Loucy (cell line): Measurements from ENCODE around the gene GDF7.

Source experiments
- H2AFZ ChIP-seq: fragments of 200-600 bp; sonication (generic); 2 replicates; pipeline ENCODE4 v1.6.0; 2016; ENCODE audit warnings: antibody characterized with exemption, mild to moderate bottlenecking, low read length, moderate library complexity
- H3F3A ChIP-seq: fragments of 200-600 bp; 2 replicates; pipeline ENCODE4 v1.6.0; 2016; ENCODE audit warnings: antibody characterized with exemption, low read depth, mild to moderate bottlenecking
- H3K27me3 ChIP-seq: fragments of 200-600 bp; sonication (generic); 2 replicates; pipeline ENCODE4 v1.6.1; 2014; ENCODE audit warnings: low read length, mild to moderate bottlenecking; ENCODE audit not compliant: insufficient read depth, poor library complexity, severe bottlenecking
- H3K36me3 ChIP-seq: fragments of 200-600 bp; sonication (generic); 2 replicates; pipeline ENCODE4 v1.6.1; 2016; ENCODE audit warnings: low read length; ENCODE audit not compliant: insufficient read depth
- H3K4me1 ChIP-seq: fragments of 200-600 bp; sonication (generic); 2 replicates; pipeline ENCODE4 v1.5.1; 2014; ENCODE audit warnings: low read length, mild to moderate bottlenecking; ENCODE audit not compliant: insufficient read depth, poor library complexity, severe bottlenecking
- H3K4me2 ChIP-seq: fragments of 200-600 bp; sonication (generic); 2 replicates; pipeline ENCODE4 v1.6.0; 2014; ENCODE audit warnings: antibody characterized with exemption, low read length, low read depth, mild to moderate bottlenecking; ENCODE audit not compliant: poor library complexity, severe bottlenecking
- H3K4me3 ChIP-seq: fragments of 200-600 bp; sonication (generic); 2 replicates; pipeline ENCODE4 v1.5.1; 2014; ENCODE audit warnings: low read length, mild to moderate bottlenecking, mixed read lengths; ENCODE audit not compliant: poor library complexity, severe bottlenecking
- H3K79me2 ChIP-seq: fragments of 200-600 bp; sonication (generic); 2 replicates; pipeline ENCODE4 v1.6.1; 2014; ENCODE audit warnings: low read length; ENCODE audit not compliant: insufficient read depth
- H3K9ac ChIP-seq: fragments of 200-600 bp; sonication (generic); 2 replicates; pipeline ENCODE4 v1.6.0; 2014; ENCODE audit warnings: mild to moderate bottlenecking, low read depth, low read length, moderate library complexity; ENCODE audit not compliant: poor library complexity, severe bottlenecking
- H3K9me2 ChIP-seq: fragments of 200-600 bp; sonication (generic); replicated peaks from 2 replicates; pipeline ENCODE4 v1.6.1; 2016; ENCODE audit warnings: low read depth, low read length, mixed read lengths
- H3K9me3 ChIP-seq: fragments of 200-600 bp; sonication (generic); 2 replicates; pipeline ENCODE4 v1.6.1; 2014; ENCODE audit warnings: mild to moderate bottlenecking, antibody characterized with exemption, low read length, low read depth; ENCODE audit not compliant: insufficient read depth
- H4K20me1 ChIP-seq: fragments of 200-600 bp; sonication (generic); 2 replicates; pipeline ENCODE4 v1.6.0; 2014; ENCODE audit warnings: antibody characterized with exemption, low read length, mild to moderate bottlenecking; ENCODE audit not compliant: insufficient read depth, poor library complexity, severe bottlenecking
- EZH2phosphoT487 ChIP-seq: fragments of 200-600 bp; IDR thresholded peaks from 2 replicates; pipeline ENCODE4 v1.6.1; 2018; ENCODE audit warnings: antibody characterized with exemption, mild to moderate bottlenecking, moderate library complexity, borderline replicate concordance
- TF ChIP-seq, protein P1 (sequence below): fragments of 200-600 bp; sonication (generic); conservative IDR thresholded peaks from 2 replicates; pipeline ENCODE4 v1.5.1; 2014; ENCODE audit warnings: mild to moderate bottlenecking, antibody characterized with exemption, low read length

Gene GDF7

DNA sequence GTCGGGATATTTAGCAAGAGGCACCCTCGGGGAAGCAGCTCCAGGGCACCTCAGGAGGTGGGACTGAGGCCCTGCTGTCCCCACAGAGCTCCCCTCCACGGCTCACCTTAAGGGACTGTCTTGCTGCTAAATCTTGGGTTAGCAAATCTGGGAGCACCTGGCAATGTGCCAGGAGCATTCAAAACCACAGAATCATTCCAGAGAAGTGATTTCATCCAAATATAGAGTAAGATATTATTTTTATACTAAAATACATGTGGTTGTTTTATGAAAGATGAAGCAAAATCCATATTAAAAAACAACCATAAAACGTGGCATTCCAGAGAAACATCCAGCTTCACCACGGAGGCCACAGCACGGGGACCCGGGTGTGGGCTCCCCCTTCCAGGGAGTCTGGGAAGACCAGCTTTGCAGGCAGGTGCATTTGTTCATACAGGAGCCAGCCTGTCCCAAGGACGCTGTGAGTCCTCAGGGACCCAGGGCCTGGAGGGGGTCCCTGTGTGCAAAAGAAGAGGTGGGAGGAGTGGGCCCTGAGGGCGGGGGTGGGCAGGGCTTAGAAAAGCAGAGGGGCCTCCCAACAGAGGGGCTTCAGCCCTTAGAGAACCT, 32.3 kb upstream of the GDF7 start:
- no peak overlapping the region for H3K9ac ChIP-seq
- no peaks in the 10 kb centered on the region for H3K27me3 ChIP-seq
- H2AFZ ChIP-seq = no peak overlapping the region
- H3K4me3 ChIP-seq = no peak overlapping the region
- no peak overlapping the region for H3K4me2 ChIP-seq
- no peaks in the 10 kb centered on the region for H4K20me1 ChIP-seq
- no peaks in the 10 kb centered on the region for H3F3A ChIP-seq
- H3K4me1 ChIP-seq = peaks cover 4% of the 10 kb centered on the region
- H3K36me3 ChIP-seq = no peaks in the 10 kb centered on the region
- no peak for TF ChIP-seq EZH2phosphoT487
- TF ChIP-seq, protein P1, sequence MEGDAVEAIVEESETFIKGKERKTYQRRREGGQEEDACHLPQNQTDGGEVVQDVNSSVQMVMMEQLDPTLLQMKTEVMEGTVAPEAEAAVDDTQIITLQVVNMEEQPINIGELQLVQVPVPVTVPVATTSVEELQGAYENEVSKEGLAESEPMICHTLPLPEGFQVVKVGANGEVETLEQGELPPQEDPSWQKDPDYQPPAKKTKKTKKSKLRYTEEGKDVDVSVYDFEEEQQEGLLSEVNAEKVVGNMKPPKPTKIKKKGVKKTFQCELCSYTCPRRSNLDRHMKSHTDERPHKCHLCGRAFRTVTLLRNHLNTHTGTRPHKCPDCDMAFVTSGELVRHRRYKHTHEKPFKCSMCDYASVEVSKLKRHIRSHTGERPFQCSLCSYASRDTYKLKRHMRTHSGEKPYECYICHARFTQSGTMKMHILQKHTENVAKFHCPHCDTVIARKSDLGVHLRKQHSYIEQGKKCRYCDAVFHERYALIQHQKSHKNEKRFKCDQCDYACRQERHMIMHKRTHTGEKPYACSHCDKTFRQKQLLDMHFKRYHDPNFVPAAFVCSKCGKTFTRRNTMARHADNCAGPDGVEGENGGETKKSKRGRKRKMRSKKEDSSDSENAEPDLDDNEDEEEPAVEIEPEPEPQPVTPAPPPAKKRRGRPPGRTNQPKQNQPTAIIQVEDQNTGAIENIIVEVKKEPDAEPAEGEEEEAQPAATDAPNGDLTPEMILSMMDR = no peak
- no peaks in the 10 kb centered on the region for H3K79me2 ChIP-seq
- H3K9me3 ChIP-seq = no peaks in the 10 kb centered on the region
- no peaks in the 10 kb centered on the region for H3K9me2 ChIP-seq

DNA sequence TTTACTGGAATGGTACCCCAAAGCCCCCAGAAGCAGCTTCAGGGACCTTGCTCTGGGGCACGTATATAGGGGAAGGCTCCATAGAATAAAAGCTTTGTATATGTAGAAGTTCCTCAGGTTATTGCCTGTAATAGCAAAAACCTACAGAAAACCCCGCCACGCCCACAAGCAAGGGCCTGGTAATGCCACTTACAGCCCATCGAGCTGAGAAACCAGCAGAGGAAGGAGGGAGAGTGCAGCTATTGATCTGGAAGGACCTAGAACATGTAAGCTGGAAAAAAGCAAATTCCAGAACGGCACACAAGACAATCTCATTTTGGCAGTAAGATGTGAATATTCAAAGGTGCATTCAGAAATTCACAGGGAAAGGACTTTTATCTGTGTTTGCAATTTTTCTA, 31.8 kb upstream of the GDF7 start:
- no peaks in the 10 kb centered on the region for H3K79me2 ChIP-seq
- no peak overlapping the region for H3K9ac ChIP-seq
- no peak overlapping the region for H3K4me2 ChIP-seq
- no peaks in the 10 kb centered on the region for H3F3A ChIP-seq
- H2AFZ ChIP-seq = no peak overlapping the region
- no peaks in the 10 kb centered on the region for H3K9me3 ChIP-seq
- H3K36me3 ChIP-seq = no peaks in the 10 kb centered on the region
- TF ChIP-seq, protein P1 = no peak
- no peak for TF ChIP-seq EZH2phosphoT487
- no peaks in the 10 kb centered on the region for H4K20me1 ChIP-seq
- no peaks in the 10 kb centered on the region for H3K27me3 ChIP-seq
- no peak overlapping the region for H3K4me3 ChIP-seq
- no peaks in the 10 kb centered on the region for H3K9me2 ChIP-seq
- peaks cover 4% of the 10 kb centered on the region for H3K4me1 ChIP-seq

DNA sequence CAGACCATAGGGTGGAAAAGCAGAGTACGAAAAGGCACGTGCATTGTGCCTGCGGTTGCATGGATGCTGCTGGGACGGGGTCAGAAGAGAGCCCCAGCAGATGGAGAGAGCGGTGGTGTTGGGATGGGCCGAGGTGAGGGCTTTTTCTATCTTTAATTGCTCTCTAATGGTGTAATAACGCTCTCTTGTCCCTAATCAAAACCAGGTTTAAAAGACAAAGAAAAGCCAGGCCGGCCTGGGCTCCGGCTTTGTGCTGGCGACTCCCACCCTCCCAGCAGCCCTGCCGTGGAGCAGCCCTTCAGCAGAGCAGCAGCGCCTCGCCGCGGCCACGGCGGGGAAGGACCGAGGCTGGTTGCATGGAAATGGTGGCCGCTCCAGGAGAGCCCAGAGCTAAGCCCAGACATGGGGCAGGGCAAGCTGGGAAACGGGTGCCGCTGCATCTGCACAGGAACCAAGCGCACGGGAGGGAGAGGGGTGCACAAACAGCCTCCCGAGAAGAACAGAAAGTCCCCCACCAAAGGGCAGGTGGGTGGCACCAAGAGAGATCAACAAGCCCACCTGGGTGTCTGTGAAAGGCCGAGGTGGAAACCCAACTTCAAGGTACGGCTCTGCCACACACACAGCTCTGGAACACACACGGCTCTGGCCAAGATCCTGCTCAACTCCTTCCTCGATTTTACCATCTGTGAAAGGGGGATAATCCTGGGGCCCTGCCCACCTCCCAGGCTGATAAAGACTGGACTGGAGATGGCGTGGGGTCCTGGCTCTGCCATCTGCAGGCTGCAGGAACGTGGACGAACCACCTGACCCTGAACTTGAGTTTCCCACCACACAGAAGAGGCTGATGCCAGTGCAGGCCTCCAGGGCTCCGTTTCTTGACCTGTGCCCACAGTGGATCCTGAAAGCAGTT, 31.0 kb upstream of the GDF7 start:
- H2AFZ ChIP-seq = no peak overlapping the region
- no peaks in the 10 kb centered on the region for H3K79me2 ChIP-seq
- H3K9ac ChIP-seq = no peak overlapping the region
- H4K20me1 ChIP-seq = no peaks in the 10 kb centered on the region
- H3K27me3 ChIP-seq = no peaks in the 10 kb centered on the region
- H3K4me2 ChIP-seq = no peak overlapping the region
- TF ChIP-seq, protein P1 = no peak
- TF ChIP-seq EZH2phosphoT487 = no peak
- peaks cover 4% of the 10 kb centered on the region for H3K4me1 ChIP-seq
- no peaks in the 10 kb centered on the region for H3K9me3 ChIP-seq
- H3K4me3 ChIP-seq = no peak overlapping the region
- no peaks in the 10 kb centered on the region for H3K36me3 ChIP-seq
- H3F3A ChIP-seq = no peaks in the 10 kb centered on the region
- H3K9me2 ChIP-seq = no peaks in the 10 kb centered on the region
